ENCODE results near the gene GLTP.

GLTP gene

GRCh38 chr12:109845824-109846205 is 34.5 kb downstream of the GLTP start:
- no peak for TF ChIP-seq CTCF (IDR thresholded peaks at IDR 0.05; ENCODE audit: low read depth, low read length)
- no peak overlapping the region for H3K4me3 ChIP-seq (replicated peaks in 1 of 2; ENCODE audit: low read depth in 2 of 2, low read length in 2 of 2)
- DNase-seq (ENCODE audit: low read depth in 2 of 2): no peak

DNA sequence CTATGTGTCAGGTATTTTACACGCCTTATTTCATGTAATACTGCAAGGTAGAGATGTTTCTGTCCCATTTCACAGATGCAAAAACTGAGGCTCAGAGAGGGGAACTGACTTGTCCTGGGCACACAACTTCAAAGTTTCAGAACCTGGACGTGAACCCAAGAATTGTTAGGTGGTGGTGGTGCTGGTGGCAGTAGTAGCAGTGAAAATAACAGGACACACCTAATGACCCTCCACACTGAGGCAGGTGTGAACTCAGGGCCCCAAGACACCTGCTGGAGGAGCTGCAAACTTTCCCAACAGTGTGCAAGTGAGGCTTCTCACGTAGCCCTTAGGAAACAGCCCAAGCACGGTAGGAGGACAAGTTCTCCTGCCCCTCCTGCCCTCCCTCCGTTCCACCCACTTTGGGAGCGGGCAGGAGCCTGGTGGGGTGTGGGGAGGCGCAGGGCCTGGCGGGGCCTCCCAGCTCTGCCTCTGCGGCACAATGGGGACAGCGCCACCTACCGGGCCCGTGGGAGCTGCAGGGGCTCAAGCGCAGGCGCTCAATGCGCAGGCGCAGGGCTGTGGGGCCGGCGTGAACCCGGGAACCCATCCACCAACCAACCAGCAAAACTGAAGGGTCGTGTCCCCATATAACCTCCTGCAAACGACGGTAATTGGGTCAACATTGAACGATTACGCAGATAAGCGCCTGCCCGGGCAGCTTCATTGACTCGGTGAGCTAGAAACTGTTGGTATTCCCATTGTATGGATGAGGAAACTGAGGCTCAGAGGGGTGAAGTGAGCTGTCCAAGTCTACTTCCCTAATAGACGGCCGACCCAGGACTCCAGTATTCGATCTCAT is 35.1 kb downstream of the GLTP start:
- DNase-seq (ENCODE audit: low read depth in 2 of 2): peak; percentile 77 to 85
- H3K4me3 ChIP-seq (replicated peaks in 1 of 2; ENCODE audit: low read depth in 2 of 2, low read length in 2 of 2): peak overlapping the region; percentile 11 to 32
- peak; percentile 93 for TF ChIP-seq CTCF (IDR thresholded peaks at IDR 0.05; ENCODE audit: low read depth, low read length)

DNA sequence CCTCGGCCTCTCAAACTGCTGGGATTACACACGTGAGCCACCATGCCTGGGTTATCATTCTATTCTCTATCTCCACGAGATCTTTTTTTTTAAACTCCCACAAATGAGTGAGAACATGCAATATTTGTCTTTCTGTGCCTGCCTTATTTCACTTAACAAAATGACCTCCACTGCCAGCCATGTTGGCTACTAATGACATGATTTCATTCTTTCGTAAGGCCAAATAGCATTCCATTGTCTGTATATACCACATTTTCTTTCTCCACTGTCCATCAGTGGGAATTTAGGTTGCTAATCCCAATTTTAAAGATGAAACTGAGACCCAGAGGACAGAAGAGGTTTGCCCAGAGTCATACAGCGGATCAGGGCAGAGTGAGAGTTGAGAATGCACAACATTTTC is 36.2 kb downstream of the GLTP start:
- no peak for DNase-seq (ENCODE audit: low read depth in 2 of 2)
- TF ChIP-seq CTCF (IDR thresholded peaks at IDR 0.05; ENCODE audit: low read depth, low read length): no peak
- H3K4me3 ChIP-seq (replicated peaks in 1 of 2; ENCODE audit: low read depth in 2 of 2, low read length in 2 of 2): no peak overlapping the region

GRCh38 chr12:109842021-109842420 is 38.3 kb downstream of the GLTP start:
- TF ChIP-seq CTCF (IDR thresholded peaks at IDR 0.05; ENCODE audit: low read depth, low read length): no peak
- H3K4me3 ChIP-seq (replicated peaks in 1 of 2; ENCODE audit: low read depth in 2 of 2, low read length in 2 of 2): no peak overlapping the region
- DNase-seq (ENCODE audit: low read depth in 2 of 2): no peak

GRCh38 chr12:109841356-109841755 is 39.0 kb downstream of the GLTP start:
- H3K4me3 ChIP-seq (replicated peaks in 1 of 2; ENCODE audit: low read depth in 2 of 2, low read length in 2 of 2): no peak overlapping the region
- TF ChIP-seq CTCF (IDR thresholded peaks at IDR 0.05; ENCODE audit: low read depth, low read length): no peak
- no peak for DNase-seq (ENCODE audit: low read depth in 2 of 2)

- H3K4me3 ChIP-seq (replicated peaks in 1 of 2; ENCODE audit: low read depth in 2 of 2, low read length in 2 of 2): no peak overlapping the region
- no peak for DNase-seq (ENCODE audit: low read depth in 2 of 2)
- TF ChIP-seq CTCF (IDR thresholded peaks at IDR 0.05; ENCODE audit: low read depth, low read length): no peak
These were observed 39.9 kb downstream of the GLTP start for GRCh38 chr12:109840305-109841074.
